Islet precursor cell (in vitro differentiated cells): Measurements from ENCODE around the gene ZCCHC14.
"Not testable (repeated sequence)": the region's sequence is repeated elsewhere in the genome, so short reads cannot be mapped to it uniquely, and the experiment has no call there.

Experiments
- DNase-seq: peaks from one replicate; pipeline ENCODE4 v3.0.0-alpha.2; 2018

ZCCHC14 gene

GRCh38 chr16:87523605-87524004 is 30.8 kb upstream of the ZCCHC14 start:
- DNase-seq = not testable (repeated sequence)

GRCh38 chr16:87521764-87522163 is 28.9 kb upstream of the ZCCHC14 start:
- not testable (repeated sequence) for DNase-seq

- peak; percentile 68 for DNase-seq
Measured at GRCh38 chr16:87519170-87519569, 26.3 kb upstream of the ZCCHC14 start.

GRCh38 chr16:87518430-87519051 is 25.7 kb upstream of the ZCCHC14 start:
- DNase-seq = not testable (repeated sequence)

- DNase-seq = not testable (repeated sequence)
Measured at GRCh38 chr16:87517610-87518429, 25.0 kb upstream of the ZCCHC14 start.

- no peak for DNase-seq
Measured at GRCh38 chr16:87516361-87516760, 23.5 kb upstream of the ZCCHC14 start.

- no peak for DNase-seq
Measured at GRCh38 chr16:87515475-87516330, 22.9 kb upstream of the ZCCHC14 start.

- DNase-seq = not testable (repeated sequence)
Measured at GRCh38 chr16:87509778-87510177, 17.0 kb upstream of the ZCCHC14 start.

- peak; percentile 49 for DNase-seq
Measured at GRCh38 chr16:87507351-87508069, 14.7 kb upstream of the ZCCHC14 start.

- peak; percentile 37 for DNase-seq
Measured at GRCh38 chr16:87506423-87507350, 13.9 kb upstream of the ZCCHC14 start.

GRCh38 chr16:87505834-87506233 is 13.0 kb upstream of the ZCCHC14 start:
- DNase-seq = no peak

- not testable (repeated sequence) for DNase-seq
Measured at GRCh38 chr16:87503232-87503937, 10.6 kb upstream of the ZCCHC14 start.

- DNase-seq = no peak
Measured at GRCh38 chr16:87502308-87502969, 9.6 kb upstream of the ZCCHC14 start.

GRCh38 chr16:87501117-87501516 is 8.3 kb upstream of the ZCCHC14 start:
- no peak for DNase-seq

- DNase-seq = peak; percentile 25
Measured at GRCh38 chr16:87499189-87499486, 6.3 kb upstream of the ZCCHC14 start.

- DNase-seq = no peak
Measured at GRCh38 chr16:87498324-87499188, 5.7 kb upstream of the ZCCHC14 start.

GRCh38 chr16:87497767-87498290 is 5.0 kb upstream of the ZCCHC14 start:
- peak; percentile 24 for DNase-seq

GRCh38 chr16:87497023-87497766 is 4.4 kb upstream of the ZCCHC14 start:
- not testable (repeated sequence) for DNase-seq

GRCh38 chr16:87496447-87496801 is 3.6 kb upstream of the ZCCHC14 start:
- DNase-seq = no peak
